Activated CD8-positive, alpha-beta memory T cell treated with anti-CD3 and anti-CD28 coated beads, Interleukin-2, amount 10 ng/mL, durations not matched to agents 7 days and 5 days (primary cell): ENCODE results near the gene GRIN1. TPM values are rescaled to one million over a fixed set of nuclear protein-coding genes. Genes with fewer than 3 reads are reported as not detected.

Experiments used
- ATAC-seq: fragments of 150-1000 bp; cut with Tn5 transposase; one replicate; pipeline ENCODE4 v1.10.0; 2021; ENCODE audit warnings: moderate library complexity
- CTCF ChIA-PET: fragments of 350-600 bp; sonication (Branson Sonifier 250); formaldehyde crosslinking; loops from one replicate; lab custom pipeline; 2021; ENCODE audit warnings: antibody characterized with exemption; lab: Charles Lee
- DNase-seq: peaks from one replicate; pipeline ENCODE4 v3.0.0-alpha.2; 2020
- H3K27ac Mint-ChIP-seq: one replicate; pipeline ENCODE4 v1.8.0; 2021; ENCODE audit warnings: mild to moderate bottlenecking, mixed read lengths
- H3K27me3 Mint-ChIP-seq: one replicate; pipeline ENCODE4 v1.8.0; 2021; ENCODE audit warnings: mixed read lengths
- H3K36me3 Mint-ChIP-seq: one replicate; pipeline ENCODE4 v1.8.0; 2021; ENCODE audit warnings: mild to moderate bottlenecking, mixed read lengths
- H3K4me1 Mint-ChIP-seq: one replicate; pipeline ENCODE4 v1.8.0; 2021; ENCODE audit warnings: mixed read lengths
- H3K4me3 Mint-ChIP-seq: one replicate; pipeline ENCODE4 v1.8.0; 2021; ENCODE audit warnings: mild to moderate bottlenecking, moderate library complexity, mixed read lengths
- H3K9me3 Mint-ChIP-seq: one replicate; pipeline ENCODE4 v1.8.0; 2022; ENCODE audit warnings: low read depth, mixed read lengths
- total RNA-seq, 2 experiments: library from RNA; stranded (reverse); gene quantifications; one replicate each; pipeline ENCODE4 v1.2.3, GENCODE V29; 2021

GRIN1 gene
- total RNA-seq, 2 experiments from 2014 or later, result not detected

- Mint-ChIP-seq H3K27me3 (no peaks in the 10 kb centered on the region), H3K27ac (peak within 1 kb of the TSS; percentile 83), H3K36me3 (peaks cover 3% of the 10 kb centered on the region), H3K4me1 (peaks cover 31% of the 10 kb centered on the region), H3K4me3 (peak within 1 kb of the TSS; percentile 85), H3K9me3 (no peaks in the 10 kb centered on the region)
- DNase-seq (peak; percentile 100), ATAC-seq (peak; percentile 95)
- CTCF ChIA-PET, result interaction anchor here (0.6 to 8.1 kb wide), 12 partner anchors 8 to 154 kb away, joined by 3 to 55 read pairs (median 4); partner anchors contain the start of genes ANAPC2, RNF208, SSNA1 and TUBB4B
These were observed 61.6 kb downstream of the GRIN1 start, which contains the start of gene TPRN for GRCh38 chr9:137200311-137201204. Gene TPRN, minus strand, starts transcription at chr9:137200741. Its CDS starts 30 bp downstream, at chr9:137200711.

- ATAC-seq (no peak), DNase-seq (no peak)
- Mint-ChIP-seq H3K4me3 (peak overlapping the region; percentile 85), H3K4me1 (peaks cover 35% of the 10 kb centered on the region), H3K27ac (peak overlapping the region; percentile 83), H3K9me3 (no peaks in the 10 kb centered on the region), H3K27me3 (no peaks in the 10 kb centered on the region), H3K36me3 (peaks cover 3% of the 10 kb centered on the region)
- CTCF ChIA-PET, result interaction anchor here (0.6 to 8.1 kb wide), 12 partner anchors 9 to 155 kb away, joined by 3 to 55 read pairs (median 4); partner anchors contain the start of genes ANAPC2, RNF208, SSNA1 and TUBB4B
These were observed 62.4 kb downstream of the GRIN1 start for GRCh38 chr9:137201205-137201868.

GRCh38 chr9:137202966-137203365 is 64.0 kb downstream of the GRIN1 start:
- H3K27me3 Mint-ChIP-seq, result no peaks in the 10 kb centered on the region
- H3K4me3 Mint-ChIP-seq, result no peak overlapping the region
- ATAC-seq, result no peak
- no peak for DNase-seq
- H3K36me3 Mint-ChIP-seq, result peaks cover 10% of the 10 kb centered on the region
- no peaks in the 10 kb centered on the region for H3K9me3 Mint-ChIP-seq
- CTCF ChIA-PET, result interaction anchor here (1.1 to 8.1 kb wide), 2 partner anchors 14 to 83 kb away, joined by 4 to 55 read pairs; partner anchors contain the start of genes ANAPC2 and SSNA1
- peaks cover 48% of the 10 kb centered on the region for H3K4me1 Mint-ChIP-seq
- no peak overlapping the region for H3K27ac Mint-ChIP-seq

- ATAC-seq (no peak), DNase-seq (no peak)
- Mint-ChIP-seq H3K4me1 (peaks cover 44% of the 10 kb centered on the region), H3K9me3 (no peaks in the 10 kb centered on the region), H3K27ac (peak overlapping the region; percentile 94), H3K4me3 (peak overlapping the region; percentile 96), H3K36me3 (peaks cover 14% of the 10 kb centered on the region), H3K27me3 (no peaks in the 10 kb centered on the region)
- CTCF ChIA-PET, result interaction anchor here (0.8 to 8.1 kb wide), 9 partner anchors 9 to 77 kb away, joined by 3 to 55 read pairs (median 7); partner anchors contain the start of genes ANAPC2, RNF224, SSNA1 and TUBB4B
These were observed 65.8 kb downstream of the GRIN1 start for GRCh38 chr9:137204731-137205125.

DNA sequence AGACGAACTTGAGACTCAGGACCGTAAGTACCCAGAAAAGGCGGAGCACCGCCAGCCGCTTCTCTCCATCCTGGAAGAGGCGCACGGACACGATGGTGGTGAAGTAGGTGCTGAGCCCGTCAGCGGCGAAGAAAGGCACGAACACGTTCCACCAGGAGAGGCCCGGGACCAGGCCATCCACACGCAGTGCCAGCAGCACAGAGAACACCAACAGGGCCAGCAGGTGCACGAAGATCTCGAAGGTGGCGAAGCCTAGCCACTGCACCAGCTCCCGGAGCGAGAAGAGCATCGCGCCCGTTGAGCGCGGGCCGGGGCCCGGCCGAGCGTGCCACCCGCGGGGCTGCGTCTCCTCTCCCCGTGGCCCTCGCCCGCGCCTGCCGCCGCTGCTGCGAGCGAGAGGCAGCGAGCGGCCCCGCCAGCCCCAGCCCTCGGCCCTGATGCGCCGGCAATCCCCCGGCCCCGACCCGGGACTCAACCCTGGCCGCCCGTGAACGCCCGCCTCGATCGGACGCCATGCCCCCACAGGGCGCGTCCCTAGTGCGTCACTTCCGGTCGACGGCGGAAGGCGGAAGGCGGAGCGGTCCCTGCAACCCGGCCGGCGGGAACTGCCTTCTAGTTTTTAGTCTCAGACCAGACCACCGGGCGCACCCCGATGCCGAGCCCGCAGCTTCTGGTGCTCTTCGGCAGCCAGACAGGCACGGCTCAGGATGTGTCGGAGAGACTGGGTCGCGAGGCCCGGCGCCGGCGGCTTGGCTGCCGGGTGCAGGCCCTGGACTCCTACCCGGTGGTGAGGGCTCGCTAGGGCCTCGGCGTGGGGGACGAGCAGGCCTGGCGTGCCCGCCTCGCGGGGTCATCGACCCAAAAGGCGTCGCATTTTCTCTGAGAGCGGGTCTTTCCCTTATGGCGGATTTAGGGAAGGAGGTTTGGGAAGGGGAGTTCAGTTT is 66.4 kb downstream of the GRIN1 start, which contains the start of the genes NDOR1 and TMEM203:
NDOR1 (plus strand) TSS at position 575 of the 944 bp plus-strand sequence; CDS start at position 653, 78 bp downstream.
TMEM203 (minus strand) TSS at position 523 of the 944 bp plus-strand sequence; CDS start at position 289, 234 bp downstream.
- CTCF ChIA-PET, result interaction anchor here (0.8 to 8.1 kb wide), 10 partner anchors 10 to 78 kb away, joined by 3 to 55 read pairs (median 6); partner anchors contain the start of genes ANAPC2, RNF224, SSNA1 and TUBB4B
- Mint-ChIP-seq H3K36me3 (peaks cover 16% of the 10 kb centered on the region), H3K27ac (peak within 1 kb of the TSS; percentile 94), H3K4me1 (peaks cover 44% of the 10 kb centered on the region), H3K9me3 (no peaks in the 10 kb centered on the region), H3K4me3 (peak within 1 kb of the TSS; percentile 96), H3K27me3 (no peaks in the 10 kb centered on the region)
- DNase-seq (peak; percentile 96), ATAC-seq (peak; percentile 67)

GRCh38 chr9:137206602-137207001 is 67.6 kb downstream of the GRIN1 start:
- peak overlapping the region; percentile 96 for H3K4me3 Mint-ChIP-seq
- peak overlapping the region; percentile 94 for H3K27ac Mint-ChIP-seq
- ATAC-seq (no peak), DNase-seq (no peak)
- H3K9me3 Mint-ChIP-seq, result no peaks in the 10 kb centered on the region
- peaks cover 38% of the 10 kb centered on the region for H3K4me1 Mint-ChIP-seq
- H3K27me3 Mint-ChIP-seq, result no peaks in the 10 kb centered on the region
- CTCF ChIA-PET, result interaction anchor here (1.0 to 8.1 kb wide), 5 partner anchors 16 to 34 kb away, joined by 4 to 55 read pairs (median 7); partner anchors contain the start of genes ANAPC2, RNF224, SSNA1 and TUBB4B
- H3K36me3 Mint-ChIP-seq, result peaks cover 17% of the 10 kb centered on the region

DNA sequence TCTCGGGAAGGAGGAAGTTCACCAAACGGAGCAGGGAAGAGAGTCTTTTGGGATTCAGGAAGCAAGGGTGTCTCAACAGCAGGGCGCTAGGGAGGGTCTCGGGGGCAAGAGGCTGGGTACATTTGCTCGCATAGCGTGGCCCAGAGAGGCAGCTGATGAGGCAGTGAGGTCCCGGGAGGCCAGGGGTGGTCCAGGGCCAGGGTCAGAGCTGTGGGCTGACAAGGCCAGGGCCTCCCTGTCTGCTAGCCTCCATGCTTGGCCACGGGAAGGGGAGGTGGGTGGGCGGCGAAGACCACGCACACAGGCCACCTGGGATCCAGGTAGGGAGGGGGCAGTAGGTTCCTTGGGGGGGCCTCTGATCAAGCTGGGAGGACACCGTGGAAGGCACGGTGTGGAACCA is 72.6 kb downstream of the GRIN1 start:
- Mint-ChIP-seq H3K27me3 (no peaks in the 10 kb centered on the region), H3K36me3 (peaks cover 14% of the 10 kb centered on the region), H3K4me1 (peaks cover 12% of the 10 kb centered on the region), H3K4me3 (no peak overlapping the region), H3K9me3 (no peaks in the 10 kb centered on the region), H3K27ac (no peak overlapping the region)
- CTCF ChIA-PET, result interaction anchor here (1.2 to 1.3 kb wide), 2 partner anchors 25 to 34 kb away, joined by 3 read pairs; no protein-coding TSS in a partner anchor
- DNase-seq (no peak), ATAC-seq (no peak)

DNA sequence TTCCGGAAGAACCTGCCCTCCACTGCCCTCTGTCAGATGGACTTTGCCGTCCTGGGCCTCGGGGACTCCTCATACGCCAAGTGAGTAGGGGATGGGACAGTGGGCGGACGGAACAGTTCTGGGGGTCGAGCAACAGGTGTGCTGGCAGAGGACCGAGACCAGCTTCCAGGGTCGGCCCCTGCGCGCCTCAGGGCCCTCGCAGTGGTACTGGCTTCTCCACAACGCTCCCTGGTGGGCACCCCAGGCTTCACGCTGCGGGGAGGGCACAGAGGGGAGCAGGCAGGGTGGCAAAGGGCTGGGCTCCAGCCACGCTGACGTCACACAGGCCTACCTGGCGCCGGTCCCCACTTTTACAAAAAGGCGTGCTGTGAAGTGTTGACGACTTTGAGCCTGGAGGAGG is 73.6 kb downstream of the GRIN1 start:
- H3K27ac Mint-ChIP-seq, result no peak overlapping the region
- H3K36me3 Mint-ChIP-seq, result peaks cover 9% of the 10 kb centered on the region
- H3K9me3 Mint-ChIP-seq, result no peaks in the 10 kb centered on the region
- CTCF ChIA-PET, result interaction anchor here (1.2 to 1.3 kb wide), 2 partner anchors 24 to 35 kb away, joined by 3 read pairs; no protein-coding TSS in a partner anchor
- peaks cover 2% of the 10 kb centered on the region for H3K4me1 Mint-ChIP-seq
- no peaks in the 10 kb centered on the region for H3K27me3 Mint-ChIP-seq
- DNase-seq (no peak), ATAC-seq (no peak)
- no peak overlapping the region for H3K4me3 Mint-ChIP-seq

DNA sequence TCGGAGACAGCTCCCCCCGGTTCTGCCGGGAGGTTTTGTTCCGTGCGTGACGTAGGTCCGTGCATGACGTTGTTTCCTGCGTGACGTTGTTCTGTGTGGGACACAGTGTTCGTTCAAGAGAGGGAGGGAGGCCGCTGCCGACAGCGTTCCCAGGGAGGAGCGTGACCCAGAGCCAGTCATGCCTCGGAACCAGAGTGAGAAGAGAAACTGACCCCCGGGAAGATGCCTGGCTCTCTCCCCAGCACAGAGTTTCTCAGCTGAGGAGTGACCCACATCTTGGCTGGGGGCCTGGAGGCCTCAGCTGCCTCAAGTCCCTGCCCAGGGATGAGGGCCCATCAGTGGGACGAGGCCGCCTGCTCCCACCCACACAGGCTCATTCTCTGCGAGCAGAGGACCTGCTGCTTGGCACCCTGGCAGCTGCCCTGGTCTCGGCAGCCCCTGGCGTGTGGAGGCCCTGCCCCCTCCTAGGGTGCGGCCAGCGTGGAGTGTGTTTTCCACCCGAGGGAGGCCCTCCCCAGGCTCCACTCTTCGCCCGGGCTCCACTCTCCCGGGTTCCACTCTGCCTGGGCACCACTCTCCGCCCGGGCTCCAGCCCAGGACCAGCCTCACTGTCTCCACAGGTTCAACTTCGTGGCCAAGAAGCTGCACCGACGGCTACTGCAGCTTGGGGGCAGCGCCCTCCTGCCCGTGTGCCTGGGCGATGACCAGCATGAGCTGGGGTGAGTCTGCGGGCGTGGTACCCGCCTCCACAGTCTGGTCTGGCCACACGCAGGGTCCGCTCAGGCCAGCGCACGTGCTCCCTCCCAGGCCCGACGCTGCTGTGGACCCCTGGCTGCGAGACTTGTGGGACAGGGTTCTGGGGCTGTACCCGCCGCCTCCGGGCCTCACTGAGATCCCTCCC is 74.5 kb downstream of the GRIN1 start:
- CTCF ChIA-PET, result interaction anchor here (1.1 kb wide), 1 partner anchor 9 kb away, joined by 4 read pairs; the partner anchor contains the start of gene RNF208
- H3K27me3 Mint-ChIP-seq, result no peaks in the 10 kb centered on the region
- ATAC-seq (no peak), DNase-seq (no peak)
- H3K4me1 Mint-ChIP-seq, result no peaks in the 10 kb centered on the region
- no peak overlapping the region for H3K27ac Mint-ChIP-seq
- H3K9me3 Mint-ChIP-seq, result no peaks in the 10 kb centered on the region
- no peak overlapping the region for H3K4me3 Mint-ChIP-seq
- peaks cover 8% of the 10 kb centered on the region for H3K36me3 Mint-ChIP-seq

DNA sequence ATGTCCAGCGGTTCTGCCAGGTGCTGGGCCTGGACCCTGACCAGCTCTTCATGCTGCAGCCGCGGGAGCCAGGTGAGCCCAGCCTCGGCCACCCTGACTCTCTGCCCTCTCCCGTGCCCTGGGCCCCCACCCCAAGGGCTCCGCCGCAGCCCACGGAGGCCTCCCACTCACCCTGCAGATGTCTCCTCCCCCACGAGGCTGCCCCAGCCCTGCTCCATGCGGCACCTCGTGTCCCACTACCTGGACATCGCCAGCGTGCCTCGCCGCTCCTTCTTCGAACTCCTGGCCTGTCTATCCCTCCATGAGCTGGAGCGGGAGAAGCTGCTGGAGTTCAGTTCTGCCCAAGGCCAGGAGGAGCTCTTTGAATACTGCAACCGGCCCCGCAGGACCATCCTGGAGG is 75.7 kb downstream of the GRIN1 start:
- no peak for DNase-seq

More for the DNA sequence above, 75.7 kb downstream of the GRIN1 start:
- Mint-ChIP-seq H3K27ac (no peak overlapping the region), H3K9me3 (no peaks in the 10 kb centered on the region), H3K4me1 (no peaks in the 10 kb centered on the region), H3K27me3 (no peaks in the 10 kb centered on the region), H3K4me3 (no peak overlapping the region), H3K36me3 (peaks cover 4% of the 10 kb centered on the region)
- CTCF ChIA-PET, result interaction anchor here (1.1 kb wide), 1 partner anchor 8 kb away, joined by 4 read pairs; the partner anchor contains the start of gene RNF208
- no peak for ATAC-seq
